CD4-positive, alpha-beta T cell treated with Interleukin-17A for 1 hour (primary cell): Measurements from ENCODE around the gene HDAC10.

Experiments used
- DNase-seq: peaks from one replicate; pipeline ENCODE4 v3.0.0-alpha.2; 2020

The HDAC10 gene, protein sequence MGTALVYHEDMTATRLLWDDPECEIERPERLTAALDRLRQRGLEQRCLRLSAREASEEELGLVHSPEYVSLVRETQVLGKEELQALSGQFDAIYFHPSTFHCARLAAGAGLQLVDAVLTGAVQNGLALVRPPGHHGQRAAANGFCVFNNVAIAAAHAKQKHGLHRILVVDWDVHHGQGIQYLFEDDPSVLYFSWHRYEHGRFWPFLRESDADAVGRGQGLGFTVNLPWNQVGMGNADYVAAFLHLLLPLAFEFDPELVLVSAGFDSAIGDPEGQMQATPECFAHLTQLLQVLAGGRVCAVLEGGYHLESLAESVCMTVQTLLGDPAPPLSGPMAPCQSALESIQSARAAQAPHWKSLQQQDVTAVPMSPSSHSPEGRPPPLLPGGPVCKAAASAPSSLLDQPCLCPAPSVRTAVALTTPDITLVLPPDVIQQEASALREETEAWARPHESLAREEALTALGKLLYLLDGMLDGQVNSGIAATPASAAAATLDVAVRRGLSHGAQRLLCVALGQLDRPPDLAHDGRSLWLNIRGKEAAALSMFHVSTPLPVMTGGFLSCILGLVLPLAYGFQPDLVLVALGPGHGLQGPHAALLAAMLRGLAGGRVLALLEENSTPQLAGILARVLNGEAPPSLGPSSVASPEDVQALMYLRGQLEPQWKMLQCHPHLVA

DNA sequence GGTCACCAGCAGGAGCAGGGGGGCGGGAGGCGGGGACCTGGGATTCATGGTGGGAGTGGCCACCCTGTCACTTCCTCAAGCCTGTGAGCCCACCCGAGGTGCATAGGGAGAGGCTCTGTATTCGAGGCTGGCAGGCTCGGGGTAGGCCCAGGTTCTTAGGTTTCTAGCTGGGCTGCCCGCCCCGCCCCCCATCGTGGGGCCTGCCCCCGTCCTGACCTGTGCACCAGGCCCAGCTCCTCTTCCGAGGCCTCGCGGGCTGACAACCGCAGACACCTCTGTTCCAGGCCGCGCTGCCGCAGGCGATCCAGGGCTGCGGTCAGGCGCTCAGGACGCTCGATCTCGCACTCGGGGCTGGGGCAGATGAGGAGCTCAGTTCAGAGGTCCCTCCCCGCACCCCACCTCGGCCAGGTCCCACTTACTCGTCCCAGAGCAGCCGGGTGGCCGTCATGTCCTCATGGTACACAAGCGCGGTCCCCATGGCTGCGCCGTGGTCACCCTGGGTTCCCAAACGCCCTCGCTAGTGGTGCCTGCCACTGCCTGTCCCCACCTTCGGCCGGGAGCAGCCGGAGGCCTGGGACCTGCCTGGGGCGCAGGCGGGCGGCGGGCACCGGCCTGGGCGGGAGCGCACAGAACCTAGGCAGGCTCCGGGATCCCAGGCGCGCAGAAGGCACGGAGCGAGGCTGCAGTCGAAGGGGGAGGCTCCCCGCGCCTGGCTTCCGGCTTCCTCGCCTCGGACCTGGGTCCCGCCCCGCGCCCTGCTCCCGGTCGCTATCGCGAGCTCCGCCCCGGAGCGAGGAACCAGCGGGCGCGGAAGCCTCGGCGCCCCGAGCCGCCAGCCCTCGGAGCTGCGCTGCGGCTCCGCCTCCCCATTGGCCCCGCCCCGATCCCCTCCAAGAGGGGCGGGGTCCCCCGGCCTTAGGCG is at the start of gene HDAC10:
Gene HDAC10, minus strand, starts transcription at position 711 of the 922 bp plus-strand sequence. Its CDS starts 233 bp downstream, at position 478.
- DNase-seq = peak; percentile 83

DNA sequence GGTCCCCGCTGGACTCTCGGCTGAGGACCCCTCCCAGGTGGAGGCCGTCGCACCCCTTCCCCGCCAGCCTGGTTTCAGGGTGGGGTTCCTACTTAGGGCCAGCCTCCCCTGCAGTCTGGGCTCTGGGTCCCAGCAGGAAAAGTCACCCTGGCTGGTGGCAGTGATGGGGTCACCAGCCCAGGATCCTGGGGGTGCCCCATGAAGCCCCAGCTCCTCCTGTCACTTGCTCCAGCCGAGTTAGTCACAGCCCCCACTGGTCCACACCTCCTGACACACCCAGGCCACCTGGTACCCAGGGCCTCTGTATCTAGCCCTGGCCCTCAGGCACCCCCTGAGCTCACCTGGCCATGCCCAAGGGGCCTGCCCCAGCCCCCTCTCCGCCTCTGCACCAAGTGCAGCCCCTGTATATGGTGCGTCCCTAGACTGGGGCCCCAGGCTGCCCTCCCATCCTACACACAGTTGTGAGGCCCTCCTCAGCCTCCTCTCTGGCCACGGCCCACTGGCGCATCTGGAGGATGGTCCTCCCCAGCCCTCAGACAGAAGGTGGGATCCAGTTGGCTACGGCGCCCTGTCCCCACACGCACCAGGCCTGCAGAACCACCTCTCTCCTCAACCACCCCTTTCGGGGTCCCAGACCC is 49.7 kb upstream of the HDAC10 start:
- DNase-seq = no peak

DNA sequence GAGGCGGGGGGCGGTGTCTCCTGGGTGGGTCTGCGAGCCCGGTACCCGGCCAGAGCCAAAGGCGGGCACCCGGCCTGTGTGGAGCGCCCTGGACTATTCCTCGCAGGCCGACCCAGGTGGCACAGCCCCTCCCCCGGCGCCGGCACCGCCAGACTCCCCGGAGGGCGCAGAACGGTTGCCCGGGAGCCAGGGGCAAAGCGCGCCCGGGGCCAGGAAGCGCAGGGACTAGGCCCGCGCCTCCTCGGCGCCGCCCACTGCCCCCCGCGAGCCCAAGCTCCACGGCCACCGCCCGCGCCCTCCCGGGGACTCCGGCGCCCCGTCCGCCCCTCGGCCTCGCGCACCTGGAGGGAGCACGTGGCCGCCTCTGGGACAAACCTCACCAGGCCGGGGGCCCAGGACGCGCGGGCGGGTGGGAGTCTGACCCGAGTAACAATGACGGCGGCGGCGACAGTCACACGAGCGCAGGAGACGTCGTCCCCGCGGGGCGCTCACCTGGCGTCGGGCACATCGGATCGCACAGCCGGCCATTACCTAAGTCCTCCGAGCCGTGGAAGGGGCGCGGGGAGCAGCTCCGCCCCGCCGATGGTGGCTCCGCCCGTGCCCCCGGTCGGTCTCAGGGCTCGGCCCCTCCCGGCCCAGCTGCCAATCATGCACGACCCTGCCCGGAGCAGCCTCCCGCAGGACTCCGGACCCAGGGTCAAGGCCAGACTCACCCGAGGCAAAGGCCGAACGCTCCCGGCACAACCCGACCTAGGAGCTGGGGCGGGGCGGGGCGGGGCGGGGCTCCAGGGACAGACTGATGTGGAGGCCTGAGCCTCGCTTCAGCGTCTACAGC is 48.9 kb upstream of the HDAC10 start:
- no peak for DNase-seq

DNA sequence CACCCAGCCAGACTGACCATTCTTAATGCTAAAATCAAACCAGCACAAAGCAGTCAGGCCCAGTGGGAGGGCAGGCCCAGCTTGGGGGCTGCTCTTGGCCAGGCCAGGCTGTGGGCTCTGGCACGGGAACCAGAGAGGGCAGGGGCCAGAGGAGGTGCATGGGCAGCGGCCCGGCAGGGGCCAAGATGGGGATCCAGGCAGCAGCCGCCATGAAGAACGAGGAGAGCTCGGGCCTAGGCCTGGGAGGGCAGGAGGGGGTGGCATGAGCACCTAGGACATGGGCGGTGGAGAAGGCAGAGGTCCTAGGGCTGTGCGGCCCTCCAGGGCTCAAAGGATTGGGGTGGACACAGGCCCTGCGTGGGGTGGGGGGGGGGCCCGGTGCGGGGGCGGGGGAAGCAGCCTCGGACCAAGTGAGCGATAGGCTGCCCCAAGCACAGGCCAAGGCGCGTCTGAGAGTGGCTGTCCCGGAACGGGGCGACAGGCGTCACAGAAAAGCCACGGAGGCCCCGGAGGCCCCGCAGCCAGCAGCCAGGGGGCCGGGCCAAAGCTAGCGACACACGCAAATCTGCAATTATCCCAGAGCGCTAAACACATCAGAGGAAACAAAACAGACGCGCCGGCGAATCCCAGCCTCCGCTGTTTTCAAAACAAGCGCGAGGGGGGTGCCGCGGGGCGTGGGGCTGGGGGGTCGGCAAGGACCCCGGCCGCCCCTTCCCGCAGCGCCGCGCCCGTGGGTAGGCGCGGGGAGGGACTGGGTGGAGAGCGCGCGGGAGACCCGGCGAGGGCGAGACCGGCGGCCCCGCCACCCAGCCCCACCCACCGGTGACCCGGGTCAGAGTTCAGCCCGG is 48.1 kb upstream of the HDAC10 start:
- no peak for DNase-seq

DNA sequence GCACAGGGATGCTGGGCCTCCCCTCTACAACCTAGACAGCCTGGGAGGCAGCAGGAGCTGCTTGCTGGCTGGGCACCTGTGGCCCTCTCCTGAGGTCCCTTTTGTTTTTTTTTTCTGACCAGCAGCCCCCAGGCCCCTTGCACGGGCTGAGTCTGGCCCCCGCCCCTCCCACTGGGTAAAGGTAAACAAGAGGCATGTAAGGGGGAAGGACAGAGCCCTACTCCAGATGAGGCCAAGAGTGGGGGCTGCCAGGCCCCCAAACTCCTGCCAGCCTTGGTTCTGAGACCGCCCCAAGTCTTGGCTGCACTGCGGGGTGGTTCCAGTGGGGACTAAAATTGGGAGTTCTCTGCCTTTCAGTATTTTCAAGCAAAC is 47.2 kb upstream of the HDAC10 start:
- DNase-seq = no peak

DNA sequence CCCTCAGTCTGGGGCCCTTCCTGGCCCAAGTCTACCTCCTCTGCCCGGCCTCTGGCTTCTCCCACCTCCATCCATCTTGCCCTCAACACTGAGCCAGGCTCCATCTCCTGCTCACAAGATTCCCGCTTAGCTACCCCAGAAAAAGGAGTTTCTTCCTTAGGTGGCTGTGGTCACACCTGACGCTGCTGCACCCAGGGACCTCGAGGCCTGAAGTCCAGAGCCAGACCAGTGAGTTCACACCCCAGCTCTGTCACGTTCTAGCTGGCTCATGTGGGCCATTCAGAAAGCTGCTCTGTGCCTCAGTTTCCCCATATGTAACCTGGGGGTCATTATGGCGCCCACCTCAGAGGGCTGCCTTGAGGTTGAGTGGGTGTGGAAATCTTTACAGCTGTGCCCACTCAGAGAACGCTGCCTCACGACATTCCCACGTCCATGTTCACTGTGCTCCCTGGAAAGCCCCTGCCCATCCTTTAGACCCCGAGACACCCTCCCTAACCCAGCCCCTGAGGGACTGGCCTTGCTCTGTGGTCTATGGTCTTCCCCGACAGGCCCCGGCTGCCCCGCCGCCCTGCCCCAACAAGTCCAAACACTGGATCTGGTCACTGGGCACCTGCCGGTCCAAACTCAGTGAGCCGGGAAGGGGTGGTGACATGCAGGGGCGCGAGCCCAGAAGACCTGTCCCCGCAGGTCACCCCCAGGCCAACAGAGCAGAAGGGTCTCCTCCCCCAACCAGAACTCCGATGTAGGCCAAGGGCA is 46.6 kb upstream of the HDAC10 start:
- DNase-seq = no peak

DNA sequence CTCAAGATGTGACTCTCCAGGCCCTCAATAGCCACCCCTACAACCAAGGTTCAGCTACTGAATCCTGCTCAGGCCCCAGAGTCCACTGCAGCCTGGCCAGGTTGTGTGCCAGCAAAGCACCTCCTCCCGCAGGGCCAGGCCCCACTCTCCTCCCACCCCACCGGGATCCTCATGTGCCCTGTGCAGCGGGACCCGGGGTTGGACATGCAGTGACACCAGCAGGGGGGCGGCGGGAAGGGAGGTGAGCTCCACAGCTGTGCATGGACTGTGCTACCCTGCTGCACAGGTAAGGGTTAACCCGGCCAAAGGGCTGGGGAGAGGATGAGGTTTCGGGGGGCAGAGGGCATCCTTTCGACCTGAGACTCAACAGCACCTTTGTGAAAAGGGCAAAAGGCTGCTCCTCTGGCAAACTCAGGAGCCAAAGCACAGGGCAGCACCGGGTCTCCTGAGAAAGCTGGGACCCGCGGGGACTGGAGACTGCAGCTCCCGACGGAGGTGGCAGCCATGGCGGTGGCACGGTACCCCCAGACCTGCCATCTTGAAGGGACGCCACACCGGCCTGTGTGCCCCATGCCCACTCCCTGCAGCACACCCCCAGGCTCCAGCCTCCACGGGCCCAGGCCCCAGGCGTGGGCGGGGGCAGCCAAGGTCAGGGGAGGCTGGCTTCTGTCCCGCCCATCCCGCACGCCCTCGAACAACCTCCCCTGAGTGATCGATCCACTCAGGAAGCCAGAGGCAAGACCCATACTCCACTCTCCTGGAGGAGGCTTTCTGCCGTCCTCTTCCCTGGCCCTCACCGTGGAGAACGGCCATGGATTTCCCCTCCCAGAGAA is 45.8 kb upstream of the HDAC10 start:
- no peak for DNase-seq

DNA sequence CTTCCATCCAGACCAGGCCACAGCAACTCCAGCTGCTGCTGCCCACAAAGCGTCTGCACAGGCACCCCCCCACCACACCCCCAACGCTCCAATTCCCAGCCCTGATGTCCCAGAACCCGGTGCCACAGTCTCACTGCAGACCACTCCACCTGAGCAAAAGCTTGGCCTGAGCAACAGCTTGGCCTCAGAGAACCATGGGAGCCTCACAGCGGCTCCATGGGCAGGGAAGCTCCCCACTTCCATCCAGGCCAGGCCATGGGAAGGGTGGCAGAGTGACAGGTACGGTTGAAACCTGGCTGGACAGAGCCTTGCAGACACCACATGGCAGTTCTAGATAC is 43.2 kb upstream of the HDAC10 start:
- no peak for DNase-seq

DNA sequence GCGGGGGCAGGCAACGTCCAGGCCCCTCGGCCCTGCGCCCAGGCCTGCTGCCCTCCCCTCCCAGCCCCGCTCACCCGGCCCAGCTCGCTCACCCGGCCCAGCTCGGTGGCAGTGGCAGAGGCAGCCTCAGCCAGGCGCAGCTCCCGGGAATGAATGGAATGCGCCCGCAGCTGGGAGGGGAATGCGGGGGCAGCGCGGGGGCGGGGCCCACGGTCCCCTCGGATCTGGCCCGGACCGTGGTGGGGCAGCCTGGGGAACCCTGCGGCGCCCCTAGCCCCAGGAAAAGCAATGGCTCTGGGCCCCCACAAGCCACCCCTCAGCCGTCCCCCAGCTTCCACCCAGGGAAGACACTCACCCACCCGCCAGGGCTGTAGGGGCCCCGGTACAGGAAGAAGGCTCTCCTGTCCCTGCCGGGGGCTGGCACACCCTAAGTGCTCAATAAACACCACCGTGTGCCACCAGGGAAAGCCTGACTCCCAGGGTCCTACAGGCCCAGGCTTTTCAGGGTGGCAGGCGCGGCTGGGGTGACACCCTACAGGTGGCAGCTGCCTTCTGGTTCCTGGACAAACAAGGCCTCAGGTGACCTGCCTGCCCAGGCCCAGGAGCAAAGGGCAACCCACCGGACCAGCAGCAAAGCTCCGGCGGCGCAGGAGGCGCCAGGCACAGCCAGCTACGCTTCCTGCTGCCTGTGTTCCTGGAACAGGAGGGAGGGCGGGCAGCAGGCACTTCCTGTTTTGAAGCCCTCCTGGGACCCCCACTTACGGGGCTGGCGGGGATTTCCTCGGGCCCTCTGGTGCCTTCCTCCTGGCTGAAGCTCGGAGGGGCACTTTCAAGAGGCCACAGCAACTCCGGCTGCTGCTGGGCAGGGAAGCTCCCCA is 42.6 kb upstream of the HDAC10 start:
- no peak for DNase-seq

DNA sequence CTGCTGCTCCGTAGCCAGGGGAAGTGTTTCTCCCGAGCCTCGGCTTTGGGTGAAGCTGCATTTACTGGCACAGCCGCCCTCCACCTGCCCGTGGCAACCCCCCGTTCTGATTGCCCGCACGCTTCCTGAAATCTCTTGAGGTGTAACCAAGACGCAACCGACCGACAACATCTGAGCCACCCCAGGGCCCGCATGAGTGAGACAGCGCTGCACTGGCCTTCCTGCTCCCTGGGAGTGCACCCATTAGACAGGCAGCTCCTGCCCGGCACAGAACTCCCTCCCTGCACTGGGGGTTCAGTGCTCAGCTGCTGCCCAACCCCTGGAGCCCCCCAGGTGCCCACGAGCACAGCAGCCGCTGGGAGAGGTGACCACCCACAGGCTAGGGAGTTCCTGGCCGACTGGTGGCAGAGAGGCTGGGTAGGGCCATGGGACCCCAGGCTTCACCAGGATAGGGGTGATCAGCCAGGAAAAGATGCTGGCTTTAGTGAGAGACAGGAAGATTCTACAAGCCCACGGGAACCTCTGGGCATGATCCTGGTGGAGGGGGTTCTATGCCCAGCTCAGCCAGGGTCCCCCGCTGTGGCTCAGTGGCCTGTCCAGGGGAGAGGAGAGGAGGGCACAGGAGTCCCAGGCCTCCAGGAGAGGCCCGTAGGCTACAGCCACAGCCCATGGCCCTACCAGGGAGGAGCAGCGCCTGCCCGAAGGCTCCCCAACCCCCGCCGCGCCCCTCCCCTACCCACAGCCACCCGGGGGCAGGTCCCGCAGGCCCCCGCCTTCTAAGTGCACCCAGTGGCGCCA is 41.8 kb upstream of the HDAC10 start:
- no peak for DNase-seq

DNA sequence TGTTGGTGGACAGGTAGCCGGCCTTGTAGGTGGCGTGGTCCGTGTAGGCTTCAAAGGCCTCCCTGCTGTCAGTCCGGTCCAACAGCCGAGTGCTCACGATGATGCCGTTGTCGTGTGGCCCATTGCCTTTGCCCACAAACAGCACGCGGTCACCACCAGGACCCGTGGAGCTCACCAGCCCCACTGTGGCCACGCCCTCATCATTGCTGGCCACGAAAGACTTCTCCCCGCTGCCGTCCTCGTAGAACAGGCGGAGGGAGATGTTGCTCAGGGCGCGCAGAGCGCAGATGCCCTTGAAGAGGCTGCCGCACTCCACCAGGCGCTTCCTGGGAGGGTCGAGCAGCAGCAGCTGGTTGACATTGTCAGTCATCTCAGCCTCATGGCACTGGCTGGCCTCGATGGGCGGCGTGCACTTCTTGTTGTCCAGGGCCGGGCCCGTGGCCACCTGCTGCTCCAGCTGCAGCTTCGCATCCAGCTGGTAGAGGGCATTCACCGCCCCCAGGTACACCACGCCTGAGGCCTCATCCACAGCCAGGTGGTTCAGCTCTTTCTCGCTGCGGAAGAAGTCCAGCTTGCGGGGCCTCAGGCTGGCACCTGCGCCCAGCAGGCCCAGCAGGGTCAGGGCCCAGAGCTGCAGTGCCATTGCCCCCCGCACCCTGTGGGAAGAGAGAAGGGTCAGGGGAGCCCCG is 39.0 kb upstream of the HDAC10 start:
- no peak for DNase-seq

DNA sequence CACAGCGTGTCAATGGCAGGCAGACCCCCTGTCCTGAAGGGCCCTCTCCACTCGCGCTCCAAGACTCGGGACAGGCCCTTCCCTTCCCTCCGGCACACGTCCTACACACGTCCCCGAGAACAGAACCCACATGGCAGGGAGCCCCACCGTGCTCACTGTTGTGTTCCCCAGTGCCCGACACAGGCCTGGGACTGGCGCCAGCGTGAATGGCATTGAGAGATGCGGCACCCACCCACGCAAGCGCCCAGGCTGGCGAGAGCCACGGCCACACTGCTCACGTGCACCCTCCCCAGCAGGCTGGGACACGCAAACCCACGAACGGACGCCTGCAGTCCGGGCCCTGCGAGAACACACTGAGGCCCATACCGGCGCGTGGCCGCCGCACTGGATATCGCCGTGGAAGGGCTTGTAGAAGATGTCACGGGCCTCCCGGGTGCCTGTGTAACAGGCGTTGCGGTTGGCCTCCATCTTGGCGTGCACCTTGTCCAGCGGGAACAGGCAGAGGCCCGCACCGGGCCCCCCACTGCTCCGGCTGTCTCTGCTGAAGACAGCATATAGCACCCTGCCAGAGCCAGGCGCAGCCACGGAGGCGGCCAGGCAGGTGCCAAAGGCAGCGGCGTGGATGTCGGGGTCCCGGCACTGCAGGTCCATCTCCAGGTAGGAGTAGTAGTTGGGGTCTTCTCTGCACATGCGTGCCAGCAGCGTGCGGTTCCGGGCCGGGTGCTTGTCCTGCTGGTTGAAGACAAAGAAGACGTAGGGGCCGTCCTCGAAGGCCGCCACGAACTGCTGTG is 38.3 kb upstream of the HDAC10 start:
- no peak for DNase-seq

DNA sequence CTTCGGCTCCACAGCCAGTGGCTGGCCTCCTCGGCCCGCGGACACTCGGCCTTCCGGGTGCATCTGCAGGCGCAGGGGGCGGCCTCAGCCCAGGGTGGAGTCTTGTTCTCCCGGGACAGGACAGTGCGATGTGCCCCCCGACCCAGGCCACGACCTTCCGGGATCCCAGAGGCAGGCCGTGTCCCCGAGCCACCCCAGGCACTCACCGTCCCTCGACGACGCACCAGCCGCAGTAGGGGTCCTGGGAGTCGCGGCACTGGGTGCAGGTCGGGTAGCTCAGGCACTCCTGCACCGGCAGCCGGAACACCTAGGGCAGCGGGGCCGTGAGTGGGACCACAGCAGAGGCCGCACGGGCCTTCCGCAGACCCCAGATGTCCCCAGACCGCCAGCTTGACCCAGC is 36.7 kb upstream of the HDAC10 start:
- no peak for DNase-seq

DNA sequence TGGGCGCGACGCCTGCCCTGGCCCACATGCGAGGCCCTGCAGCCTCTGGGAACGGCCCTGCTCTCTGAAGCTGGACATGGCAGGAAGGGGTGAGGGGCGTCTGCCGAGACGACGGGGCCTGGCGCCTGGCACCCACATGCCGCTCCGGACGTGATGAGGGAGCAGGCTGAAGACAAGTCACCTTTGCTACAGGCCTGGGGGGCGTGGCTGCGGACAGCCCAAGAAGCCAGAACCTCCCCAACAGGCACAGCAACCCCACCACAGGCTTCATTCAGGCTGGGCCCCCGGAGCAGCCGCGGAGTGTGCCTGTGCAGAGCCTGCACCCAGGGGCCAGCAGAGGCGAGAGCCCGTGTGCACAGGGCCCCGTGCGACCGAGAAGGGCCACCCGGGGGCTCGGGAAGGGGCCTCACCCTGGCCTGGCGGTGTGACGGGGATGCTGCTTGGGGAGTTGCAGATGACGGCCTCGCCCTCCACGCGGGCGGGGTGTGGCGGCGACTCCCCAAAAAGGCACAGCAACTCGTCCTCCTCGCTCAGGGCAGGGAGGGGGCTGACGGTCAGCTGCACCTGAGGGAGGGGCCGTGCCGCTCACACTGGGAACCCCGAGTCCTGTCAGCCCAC is 35.7 kb upstream of the HDAC10 start:
- DNase-seq = no peak

DNA sequence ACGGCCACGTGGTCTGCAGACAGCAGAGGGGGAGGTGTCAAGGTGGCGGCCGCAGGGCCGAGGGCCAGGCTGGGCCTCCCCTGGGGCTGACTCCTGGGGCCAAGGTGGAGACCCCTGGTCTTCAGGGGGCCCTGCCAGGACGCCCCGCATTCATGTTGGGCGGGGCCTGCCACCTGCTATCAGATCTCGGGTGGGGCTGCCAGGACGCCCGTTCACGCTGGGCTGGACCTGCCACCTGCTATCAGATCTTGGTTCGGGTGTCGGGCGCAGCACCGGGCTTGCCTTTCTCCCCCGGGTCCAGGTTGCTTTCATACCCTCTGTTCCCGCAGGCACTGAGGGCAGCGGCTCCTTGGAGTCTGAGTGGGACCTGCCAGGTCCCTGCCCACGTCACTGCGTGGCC is 35.2 kb upstream of the HDAC10 start:
- no peak for DNase-seq
